IMR-90 (cell line): ENCODE results near the gene TRMT13. TPM values are rescaled to one million over a fixed set of nuclear protein-coding genes. Genes with fewer than 3 reads are reported as not detected.

Experiments used
- ATAC-seq: fragments of 200-7000 bp; cut with Tn5 transposase; 2 replicates; pipeline ENCODE4 v1.9.1; 2020; ENCODE audit warnings: low read depth, mild to moderate bottlenecking, moderate library complexity
- BruUV-seq: library from RNA; stranded (reverse); fragments of 400-500 nt; replicated peaks from 2 replicates; lab custom pipeline; 2021; lab: Mats Ljungman, UMichigan
- CTCF ChIA-PET: fragments of 300-600 bp; formaldehyde crosslinking; extraction: SDS; loops from one replicate; lab custom pipeline; 2021; ENCODE audit warnings: antibody characterized with exemption; lab: Yijun Ruan, JAX
- POLR2A ChIA-PET: fragments of 300-600 bp; sonication (Branson Sonifier 250); formaldehyde crosslinking; loops from one replicate; lab custom pipeline; 2022; ENCODE audit warnings: antibody characterized with exemption; ENCODE audit not compliant: unreplicated experiment; lab: Charles Lee
- DNase-seq: peaks from one replicate; pipeline ENCODE4 v3.0.0; 2013
- H2AFZ ChIP-seq: replicated peaks from 2 replicates; pipeline ENCODE3; 2013; ENCODE audit warnings: low read length, mild to moderate bottlenecking; ENCODE audit not compliant: poor library complexity
- H2AK5ac ChIP-seq: 2 replicates; pipeline ENCODE4 v1.6.1; 2013; ENCODE audit warnings: low read depth, low read length, inconsistent platforms
- H2AK9ac ChIP-seq: replicated peaks from 2 replicates; pipeline ENCODE3; 2013; ENCODE audit warnings: mild to moderate bottlenecking, low read depth, low read length, moderate library complexity; ENCODE audit not compliant: poor library complexity
- H2BK120ac ChIP-seq: 2 replicates; pipeline ENCODE4 v1.6.1; 2013; ENCODE audit warnings: low read depth, low read length, inconsistent platforms
- H2BK15ac ChIP-seq: 3 replicates; pipeline ENCODE4 v1.6.1; 2013; ENCODE audit warnings: low read depth, low read length, inconsistent platforms
- H2BK20ac ChIP-seq: 2 replicates; pipeline ENCODE4 v1.6.1; 2013; ENCODE audit warnings: low read depth, mild to moderate bottlenecking, inconsistent platforms, low read length, moderate library complexity
- H2BK5ac ChIP-seq: 2 replicates; pipeline ENCODE4 v1.6.1; 2013; ENCODE audit warnings: mild to moderate bottlenecking, low read depth, low read length, inconsistent platforms; ENCODE audit not compliant: poor library complexity, severe bottlenecking
- H3K14ac ChIP-seq: replicated peaks from 2 replicates; pipeline ENCODE4 v1.6.1; 2013; ENCODE audit warnings: low read depth, low read length, inconsistent platforms
- H3K18ac ChIP-seq: 2 replicates; pipeline ENCODE4 v1.6.1; 2013; ENCODE audit warnings: low read depth, low read length, control low read depth
- H3K23ac ChIP-seq: 2 replicates; pipeline ENCODE4 v1.6.1; 2013; ENCODE audit warnings: low read depth, low read length, inconsistent platforms
- H3K27ac ChIP-seq: 2 replicates; pipeline ENCODE4 v1.5.1; 2013; ENCODE audit warnings: mild to moderate bottlenecking, control low read depth, low read length; ENCODE audit not compliant: insufficient read depth
- H3K27me3 ChIP-seq: 2 replicates; pipeline ENCODE4 v1.6.1; 2013; ENCODE audit warnings: low read length; ENCODE audit not compliant: control insufficient read depth, insufficient read depth
- H3K36me3 ChIP-seq: 2 replicates; pipeline ENCODE4 v1.6.1; 2013; ENCODE audit warnings: low read length, mixed read lengths; ENCODE audit not compliant: control insufficient read depth, insufficient read depth
- H3K4ac ChIP-seq: 2 replicates; pipeline ENCODE4 v1.6.1; 2013; ENCODE audit warnings: low read depth, low read length, inconsistent platforms
- H3K4me1 ChIP-seq: 2 replicates; pipeline ENCODE4 v1.6.1; 2013; ENCODE audit warnings: low read length, mixed read lengths; ENCODE audit not compliant: control insufficient read depth, insufficient read depth
- H3K4me2 ChIP-seq: 2 replicates; pipeline ENCODE4 v1.6.1; 2013; ENCODE audit warnings: low read depth, mild to moderate bottlenecking, control low read depth, low read length, moderate library complexity
- H3K4me3 ChIP-seq: 2 replicates; pipeline ENCODE4 v1.5.1; 2013; ENCODE audit warnings: low read depth, mild to moderate bottlenecking, control low read depth, low read length, moderate library complexity; ENCODE audit not compliant: insufficient read depth
- H3K56ac ChIP-seq: 2 replicates; pipeline ENCODE4 v1.6.1; 2013; ENCODE audit warnings: low read length, inconsistent platforms; ENCODE audit not compliant: insufficient read depth; ENCODE audit errors: extremely low read depth
- H3K79me1 ChIP-seq, 2 experiments: 2 replicates each; pipeline ENCODE4 v1.6.1; 2013; ENCODE audit warnings: low read length in 2 of 2, inconsistent platforms in 1 of 2, low read depth in 1 of 2
- H3K9ac ChIP-seq: 2 replicates; pipeline ENCODE4 v1.6.1; 2013; ENCODE audit warnings: low read depth, low read length, control low read depth
- H3K9me1 ChIP-seq: 2 replicates; pipeline ENCODE4 v1.6.1; 2013; ENCODE audit warnings: low read length, inconsistent platforms; ENCODE audit not compliant: insufficient read depth
- H3K9me3 ChIP-seq: 2 replicates; pipeline ENCODE4 v1.6.1; 2013; ENCODE audit warnings: low read length; ENCODE audit not compliant: control insufficient read depth, insufficient read depth
- H4K20me1 ChIP-seq: 2 replicates; pipeline ENCODE4 v1.6.1; 2013; ENCODE audit warnings: low read length, inconsistent platforms; ENCODE audit not compliant: insufficient read depth
- H4K5ac ChIP-seq: 2 replicates; pipeline ENCODE4 v1.6.1; 2013; ENCODE audit warnings: mild to moderate bottlenecking, low read depth, low read length, control low read depth
- H4K8ac ChIP-seq, 2 experiments: 2 replicates each; pipeline ENCODE4 v1.6.1; 2013; ENCODE audit warnings: low read depth in 2 of 2, low read length in 2 of 2, control low read depth in 1 of 2, inconsistent platforms in 1 of 2
- H4K91ac ChIP-seq: 2 replicates; pipeline ENCODE4 v1.6.1; 2013; ENCODE audit warnings: low read depth, low read length, inconsistent platforms; ENCODE audit not compliant: insufficient read depth
- CHD1 ChIP-seq: IDR thresholded peaks from 2 replicates; pipeline ENCODE4 v1.6.1; 2012; ENCODE audit warnings: low read depth, low read length, improper control_type of control experiment
- FOS ChIP-seq: fragments of 150-350 bp; IDR thresholded peaks from 2 replicates; pipeline ENCODE4 v1.6.1; 2016; ENCODE audit warnings: low read depth, low read length
- MAZ ChIP-seq: IDR thresholded peaks from 2 replicates; pipeline ENCODE4 v1.6.1; 2012; ENCODE audit warnings: low read depth, mild to moderate bottlenecking, low read length, improper control_type of control experiment, moderate library complexity, borderline replicate concordance
- WGBS, 2 experiments: methylation state at CpG; one replicate each; pipeline versions ENCODE4 v1.1.5 to v1.1.7; 2013; ENCODE audit warnings: missing lambda C conversion rate in 2 of 2; ENCODE audit not compliant: insufficient read length in 1 of 2; ENCODE audit errors: extremely low coverage in 2 of 2; 5-methylcytosine and 5-hydroxymethylcytosine counted together
- dilution Hi-C: fragments of 300-500 bp; cut with HindIII; formaldehyde crosslinking; loops from one replicate; pipeline ENCODE4 v1.14.3; 2018; ENCODE audit warnings: low sequenced_read_pairs; ENCODE audit not compliant: unreplicated experiment
- in situ Hi-C: fragments of 300-500 bp; cut with MboI; formaldehyde crosslinking; loops from 3 replicates; pipeline ENCODE4 v1.14.3; 2019; ENCODE audit warnings: low sequenced_read_pairs, inconsistent platforms, mixed read lengths
- intact Hi-C: fragments of 100-400 bp; cut with micrococcal nuclease; formaldehyde crosslinking; loops from 2 replicates; pipeline ENCODE4 v1.10.0; 2022
- polyA plus RNA-seq, 3 experiments: library from polyadenylated mRNA; depleted of rRNA; stranded (reverse); fragments of >200 nt; gene quantifications; 2 replicates each; pipeline ENCODE4 v1.2.3, GENCODE V29; 2012; ENCODE audit warnings: low replicate concordance in 1 of 3
- total RNA-seq: library from RNA; depleted of rRNA; stranded (reverse); fragments of >200 nt; gene quantifications from 2 replicates; pipeline ENCODE4 v1.2.3, GENCODE V29; 2012

The TRMT13 gene
- total and polyA plus RNA-seq, 2 of the 4 experiments (the other 2 are of a cell fraction) = 5.2 to 7.7 TPM

GRCh38 chr1:100090471-100090870 is 42.5 kb upstream of the TRMT13 start:
- ChIA-PET POLR2A (no interaction called here), CTCF (no interaction called here)
- Histone ChIP-seq H3K27ac (no peak overlapping the region), H4K8ac (no peak overlapping the region), H4K20me1 (no peaks in the 10 kb centered on the region), H2BK20ac (no peak overlapping the region), H4K5ac (no peak overlapping the region), H4K91ac (no peak overlapping the region), H3K27me3 (no peaks in the 10 kb centered on the region), H3K23ac (no peak overlapping the region), H2AK9ac (no peak overlapping the region), H3K4ac (no peak overlapping the region), H3K18ac (no peak overlapping the region), H3K14ac (no peak overlapping the region), H3K4me1 (no peaks in the 10 kb centered on the region), H3K4me2 (no peak overlapping the region), H3K56ac (no peak overlapping the region), H3K9me1 (peaks cover 3% of the 10 kb centered on the region), H2AFZ (no peak overlapping the region), H3K36me3 (peaks cover 10% of the 10 kb centered on the region), H3K4me3 (no peak overlapping the region), H3K79me1 (no peaks in the 10 kb centered on the region), H3K9me3 (no peaks in the 10 kb centered on the region), H2BK5ac (no peak overlapping the region), H3K9ac (no peak overlapping the region), H2BK15ac (no peak overlapping the region), H2AK5ac (no peak overlapping the region), H2BK120ac (no peak overlapping the region)
- in situ Hi-C loops (no loop called here), intact Hi-C loops (no loop called here), dilution Hi-C loops (no loop called here)
- no TSS peak for BruUV-seq
- no peak for ATAC-seq
- TF ChIP-seq MAZ (no peak), FOS (no peak), CHD1 (no peak)
- no peak for DNase-seq
- WGBS, 2 experiments = no CpG with 5 or more reads among the region's 3 CpGs
